Liver (tissue), 9 donors: ENCODE data around the gene TEDC1. TPM values are rescaled to one million over a fixed set of nuclear protein-coding genes. Genes with fewer than 3 reads are reported as not detected.

ENCODE experiments used
- DNase-seq: peaks from one replicate; pipeline ENCODE4 v3.0.0-alpha.2; 2017; ENCODE audit warnings: low spot score
- H3K27ac ChIP-seq, 2 donors: one replicate each; pipeline ENCODE4 v1.7.0; 2013; ENCODE audit warnings: inconsistent platforms in 2 of 2, low read length in 2 of 2, control low read depth in 1 of 2, low read depth in 1 of 2, mild to moderate bottlenecking in 1 of 2
- H3K27me3 ChIP-seq, 4 donors: one replicate each; pipeline versions ENCODE4 v1.6.1 to v1.7.0; 2013; ENCODE audit warnings: low read length in 3 of 4, inconsistent platforms in 1 of 4, mild to moderate bottlenecking in 1 of 4, moderate library complexity in 1 of 4; ENCODE audit not compliant: control insufficient read depth in 4 of 4, insufficient read depth in 4 of 4
- H3K36me3 ChIP-seq, 4 donors: one replicate each; pipeline versions ENCODE4 v1.6.1 to v1.7.0; 2013; ENCODE audit warnings: low read length in 3 of 4, mild to moderate bottlenecking in 3 of 4, low read depth in 1 of 4, moderate library complexity in 1 of 4; ENCODE audit not compliant: control insufficient read depth in 4 of 4, insufficient read depth in 3 of 4
- H3K4me1 ChIP-seq, 4 donors: one replicate each; pipeline versions ENCODE4 v1.6.1 to v1.7.0; 2013; ENCODE audit warnings: low read length in 3 of 4, mild to moderate bottlenecking in 3 of 4, moderate library complexity in 1 of 4; ENCODE audit not compliant: control insufficient read depth in 4 of 4, insufficient read depth in 4 of 4
- H3K4me3 ChIP-seq, 3 donors: one replicate each; pipeline versions ENCODE4 v1.6.1 to v1.7.0; 2013; ENCODE audit warnings: low read length in 3 of 3, control low read depth in 1 of 3, low read depth in 1 of 3, mild to moderate bottlenecking in 1 of 3
- H3K9ac ChIP-seq, 2 donors: one replicate each; pipeline ENCODE4 v1.7.0; 2013; ENCODE audit warnings: low read length in 2 of 2, mild to moderate bottlenecking in 2 of 2, moderate library complexity in 2 of 2, control low read depth in 1 of 2, low read depth in 1 of 2
- H3K9me3 ChIP-seq, 4 donors: one replicate each; pipeline versions ENCODE4 v1.6.1 to v1.7.0; 2013; ENCODE audit warnings: low read length in 3 of 4; ENCODE audit not compliant: control insufficient read depth in 4 of 4
- ATF3 ChIP-seq: IDR thresholded peaks from 2 replicates; pipeline ENCODE4 v1.6.1; 2016; ENCODE audit warnings: antibody characterized with exemption
- CTCF ChIP-seq: fragments of 150-350 bp; IDR thresholded peaks from 2 replicates; pipeline ENCODE4 v1.5.1; 2017; ENCODE audit warnings: improper control_type of control experiment, low read depth, low read length; ENCODE audit not compliant: missing input control
- EGR1 ChIP-seq, 2 donors: IDR thresholded peaks; 2 replicates each; pipeline ENCODE4 v1.6.1; 2016 to 2018; ENCODE audit warnings: antibody characterized with exemption in 2 of 2, low read depth in 2 of 2
- FOXA1 ChIP-seq: IDR thresholded peaks from 2 replicates; pipeline ENCODE4 v1.6.1; 2016; ENCODE audit warnings: antibody characterized with exemption
- FOXA2 ChIP-seq: IDR thresholded peaks from 2 replicates; pipeline ENCODE4 v1.6.1; 2016; ENCODE audit warnings: antibody characterized with exemption
- GABPA ChIP-seq, 2 donors: IDR thresholded peaks in 1 of 2; conservative IDR thresholded peaks in 1 of 2; 2 replicates each; pipeline ENCODE4 v1.6.1; 2016; ENCODE audit warnings: antibody characterized with exemption in 2 of 2, mild to moderate bottlenecking in 1 of 2, moderate library complexity in 1 of 2
- HNF4A ChIP-seq, 2 donors: conservative IDR thresholded peaks; 2 replicates each; pipeline ENCODE4 v1.6.1; 2016; ENCODE audit warnings: antibody characterized with exemption in 2 of 2, mild to moderate bottlenecking in 2 of 2
- HNF4G ChIP-seq: IDR thresholded peaks from 2 replicates; pipeline ENCODE4 v1.6.1; 2016; ENCODE audit warnings: antibody characterized with exemption
- JUND ChIP-seq, 2 donors: IDR thresholded peaks; 2 replicates each; pipeline ENCODE4 v1.6.1; 2016; ENCODE audit warnings: antibody characterized with exemption in 2 of 2
- MAX ChIP-seq: IDR thresholded peaks from 2 replicates; pipeline ENCODE4 v1.6.1; 2016; ENCODE audit warnings: antibody characterized with exemption
- NR2F2 ChIP-seq: IDR thresholded peaks from 2 replicates; pipeline ENCODE4 v1.6.1; 2016; ENCODE audit warnings: antibody characterized with exemption
- REST ChIP-seq: IDR thresholded peaks from 2 replicates; pipeline ENCODE4 v1.6.1; 2016; ENCODE audit warnings: antibody characterized with exemption, mild to moderate bottlenecking
- RXRA ChIP-seq, 2 donors: IDR thresholded peaks; 2 replicates each; pipeline ENCODE4 v1.6.1; 2017 to 2018; ENCODE audit warnings: antibody characterized with exemption in 2 of 2, mild to moderate bottlenecking in 1 of 2
- SP1 ChIP-seq: IDR thresholded peaks from 2 replicates; pipeline ENCODE4 v1.6.1; 2018; ENCODE audit warnings: antibody characterized with exemption, mild to moderate bottlenecking
- TAF1 ChIP-seq: conservative IDR thresholded peaks from 2 replicates; pipeline ENCODE4 v1.6.1; 2016; ENCODE audit warnings: antibody characterized with exemption, mild to moderate bottlenecking
- YY1 ChIP-seq: IDR thresholded peaks from 2 replicates; pipeline ENCODE4 v1.6.1; 2016; ENCODE audit warnings: antibody characterized with exemption, mild to moderate bottlenecking
- ZBTB33 ChIP-seq: IDR thresholded peaks from 2 replicates; pipeline ENCODE4 v1.6.1; 2016; ENCODE audit warnings: antibody characterized with exemption
- WGBS: extraction: QIAGEN DNeasy Blood & Tissue Kit; methylation state at CpG from one replicate; pipeline ENCODE4 v1.1.7; 2013; 5-methylcytosine and 5-hydroxymethylcytosine counted together
- polyA plus RNA-seq, 2 donors: library from polyadenylated mRNA; stranded (reverse) in 1 of 2; unstranded in 1 of 2; fragments of 200-250 nt in 1 of 2; fragments of >200 nt in 1 of 2; fragmentation: Nextera tagmentation in 1 of 2; extraction: Ambion mirVana in 1 of 2; gene quantifications; one replicate each; pipeline versions ENCODE4 v1.2.1 to v1.2.3, GENCODE V29; 2013 to 2015
- total RNA-seq, 2 donors: library from RNA; depleted of rRNA; stranded (reverse); fragments of >200 nt; gene quantifications; one replicate each; pipeline ENCODE4 v1.2.3, GENCODE V29; 2014
- donor health status: healthy.
- donor health status: healthy.
- donor health status: healthy.
- donor health status: healthy.
- donor health status: healthy.

TEDC1 gene
- total and polyA plus RNA-seq, 4 donors, result 0.97 to 7.5 (median 3.2) TPM

GRCh38 chr14:105490267-105490571 lies 827 bp upstream of the TEDC1 start:
- Histone ChIP-seq H3K9ac (peak overlapping the region in 1 of 2 donors; percentile 38), H3K4me3 (peak overlapping the region in 2 of 3 donors; percentile 57 to 65), H3K9me3 (no peaks in the 10 kb centered on the region), H3K4me1 (peaks cover 10 to 64% (median 44%) of the 10 kb centered on the region in 4 donors), H3K27ac (peak overlapping the region; percentile 74 to 83), H3K27me3 (no peaks in the 10 kb centered on the region), H3K36me3 (no peaks in the 10 kb centered on the region)
- under 1% methylated on average over 33 of the region's 33 CpGs for WGBS
- TF ChIP-seq HNF4G, result no peak
- no peak for TF ChIP-seq ATF3
- TF ChIP-seq RXRA (IDR thresholded peaks at IDR 0.05), result no peak
- TF ChIP-seq JUND (IDR thresholded peaks at IDR 0.05), result no peak
- DNase-seq, result no peak

- H3K9ac ChIP-seq, result no peak overlapping the region
- peaks cover 13 to 75% (median 50%) of the 10 kb centered on the region in 4 donors for H3K4me1 ChIP-seq
These were observed 424 bp downstream of the TEDC1 start for GRCh38 chr14:105491366-105491973.

More at GRCh38 chr14:105491366-105491973, 424 bp downstream of the TEDC1 start:
- no peak for TF ChIP-seq NR2F2
- TF ChIP-seq FOXA2, result no peak
- TF ChIP-seq HNF4A (conservative IDR thresholded peaks at IDR 0.05), result no peak
- no peak for TF ChIP-seq YY1
- no peak for TF ChIP-seq ZBTB33
- no peak for TF ChIP-seq JUND (IDR thresholded peaks at IDR 0.05)
- no peak for TF ChIP-seq HNF4G
- no peak for TF ChIP-seq FOXA1
- no peak for TF ChIP-seq ATF3
- TF ChIP-seq RXRA (IDR thresholded peaks at IDR 0.05), result no peak
- TF ChIP-seq SP1, result no peak
- no peak for TF ChIP-seq TAF1
- no peak for TF ChIP-seq MAX
- TF ChIP-seq REST, result no peak
- TF ChIP-seq GABPA (IDR thresholded peaks at IDR 0.05 in 1 of 2, conservative IDR thresholded peaks at IDR 0.05 in 1 of 2), result no peak
- TF ChIP-seq EGR1 (IDR thresholded peaks at IDR 0.05; ENCODE audit: low read depth in 2 of 2), result no peak
- TF ChIP-seq CTCF, result no peak
- Histone ChIP-seq H3K27ac (peak overlapping the region; percentile 26 to 68), H3K4me3 (peak overlapping the region in 2 of 3 donors; percentile 55 to 64), H3K9me3 (no peaks in the 10 kb centered on the region), H3K27me3 (no peaks in the 10 kb centered on the region), H3K36me3 (no peaks in the 10 kb centered on the region)
- peak; percentile 88 for DNase-seq
- under 1% methylated on average over 53 of the region's 53 CpGs for WGBS
